Measurements from ENCODE around the gene SARDH. TPM values are rescaled to one million over a fixed set of nuclear protein-coding genes. Genes with fewer than 3 reads are reported as not detected.

SARDH gene
- total RNA-seq, 4 donors from 2014 or later: 0.62 to 2.3 (median 1.2) TPM; not detected in 1

GRCh38 chr9:133759146-133759900 lies 21.2 kb upstream of the SARDH start:
- Histone ChIP-seq H3K4me1 (no peaks in the 10 kb centered on the region), H3K4me3 (no peak overlapping the region), H3K27me3 (peaks cover 9% of the 10 kb centered on the region), H3K9me3 (no peaks in the 10 kb centered on the region), H3K36me3 (peaks cover 0 to 28% of the 10 kb centered on the region in 2 donors), H3K27ac (no peak overlapping the region)
- WGBS, 2 donors (ENCODE audit: low coverage in 1 of 2): 66 to 72% methylated on average over 5 to 23 of the region's 32 CpGs
- TF ChIP-seq POLR2AphosphoS5 (IDR thresholded peaks at IDR 0.05) (no peak), POLR2A (IDR thresholded peaks at IDR 0.05) (no peak), EP300 (IDR thresholded peaks at IDR 0.05) (no peak), CTCF (IDR thresholded peaks at IDR 0.05) (no peak)
- peak; percentile 63 for ATAC-seq

GRCh38 chr9:133758228-133758627 lies 20.1 kb upstream of the SARDH start:
- TF ChIP-seq CTCF (IDR thresholded peaks at IDR 0.05): no peak
- TF ChIP-seq EP300 (IDR thresholded peaks at IDR 0.05): no peak
- no peak for TF ChIP-seq POLR2AphosphoS5 (IDR thresholded peaks at IDR 0.05)
- no peak for TF ChIP-seq POLR2A (IDR thresholded peaks at IDR 0.05)
- Histone ChIP-seq H3K9me3 (no peaks in the 10 kb centered on the region), H3K36me3 (peaks cover 0 to 17% of the 10 kb centered on the region in 2 donors), H3K4me1 (no peaks in the 10 kb centered on the region), H3K27me3 (peaks cover 15% of the 10 kb centered on the region), H3K27ac (no peak overlapping the region), H3K4me3 (no peak overlapping the region)
- WGBS, 2 donors (ENCODE audit: low coverage in 1 of 2): 70 to 79% methylated on average over 4 to 5 of the region's 7 CpGs
- ATAC-seq: no peak

GRCh38 chr9:133754688-133755227 lies 16.6 kb upstream of the SARDH start:
- ATAC-seq: no peak
- H3K9me3 ChIP-seq: no peaks in the 10 kb centered on the region
- no peak for TF ChIP-seq POLR2A (IDR thresholded peaks at IDR 0.05)
- TF ChIP-seq CTCF (IDR thresholded peaks at IDR 0.05): no peak
- TF ChIP-seq EP300 (IDR thresholded peaks at IDR 0.05): no peak
- no peak for TF ChIP-seq POLR2AphosphoS5 (IDR thresholded peaks at IDR 0.05)
- no peak overlapping the region for H3K27ac ChIP-seq
- no peaks in the 10 kb centered on the region for H3K36me3 ChIP-seq
- H3K27me3 ChIP-seq: peaks cover 43% of the 10 kb centered on the region
- H3K4me1 ChIP-seq: no peaks in the 10 kb centered on the region
- H3K4me3 ChIP-seq: no peak overlapping the region
- WGBS, 2 donors (ENCODE audit: low coverage in 1 of 2): 24 to 33% methylated on average over 4 to 7 of the region's 9 CpGs

- Histone ChIP-seq H3K4me3 (no peak overlapping the region), H3K27ac (no peak overlapping the region), H3K27me3 (peaks cover 43% of the 10 kb centered on the region), H3K4me1 (no peaks in the 10 kb centered on the region), H3K9me3 (no peaks in the 10 kb centered on the region), H3K36me3 (no peaks in the 10 kb centered on the region)
- no peak for ATAC-seq
- no peak for TF ChIP-seq POLR2AphosphoS5 (IDR thresholded peaks at IDR 0.05)
- no peak for TF ChIP-seq EP300 (IDR thresholded peaks at IDR 0.05)
- no peak for TF ChIP-seq CTCF (IDR thresholded peaks at IDR 0.05)
- no peak for TF ChIP-seq POLR2A (IDR thresholded peaks at IDR 0.05)
- 94% methylated on average over 2 of the region's 6 CpGs; no CpG with 5 or more reads in 1 of the 2 donors for WGBS, 2 donors (ENCODE audit: low coverage in 1 of 2)
Measured at GRCh38 chr9:133754187-133754586, 16.0 kb upstream of the SARDH start.
